Measurements from ENCODE around the gene RTKN.

DNA sequence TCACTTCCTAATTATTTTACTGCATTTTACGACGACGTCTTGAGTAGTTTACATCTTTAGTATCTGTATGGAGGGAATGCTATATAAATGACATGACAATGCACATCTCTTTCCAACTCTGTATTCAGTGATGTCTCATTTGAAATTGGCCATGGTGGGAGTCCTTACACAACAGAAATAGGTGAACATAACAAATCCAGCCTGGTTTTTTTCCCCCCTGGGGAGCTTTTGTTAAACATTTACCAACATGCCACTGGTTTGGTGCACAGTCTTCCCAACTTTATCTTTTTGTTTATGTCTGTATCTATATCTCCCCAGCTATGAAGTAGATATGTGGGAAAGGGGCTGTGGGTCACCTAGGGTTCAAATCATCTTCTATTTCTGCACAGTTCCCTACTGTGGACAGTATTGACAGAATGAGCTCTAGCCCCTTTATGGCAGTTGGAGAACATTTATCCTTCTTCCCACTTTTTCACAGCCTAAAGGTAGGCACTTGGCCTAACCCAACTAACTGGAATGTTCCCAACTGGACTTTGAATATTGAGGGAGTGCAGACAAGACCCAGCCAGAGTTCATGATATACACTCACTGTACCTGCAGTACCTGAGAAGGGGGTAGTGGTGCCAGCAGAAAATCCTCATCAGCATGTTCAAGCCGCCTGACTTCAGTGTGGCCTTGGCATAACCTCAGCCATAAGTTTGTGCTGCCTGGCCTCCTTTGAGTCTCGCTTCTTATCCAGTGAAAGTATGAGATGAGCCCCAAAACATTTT, 5.7 kb upstream of the RTKN start:
- no peak for TF ChIP-seq POLR2A (IDR thresholded peaks at IDR 0.05)
- TF ChIP-seq, protein P1, sequence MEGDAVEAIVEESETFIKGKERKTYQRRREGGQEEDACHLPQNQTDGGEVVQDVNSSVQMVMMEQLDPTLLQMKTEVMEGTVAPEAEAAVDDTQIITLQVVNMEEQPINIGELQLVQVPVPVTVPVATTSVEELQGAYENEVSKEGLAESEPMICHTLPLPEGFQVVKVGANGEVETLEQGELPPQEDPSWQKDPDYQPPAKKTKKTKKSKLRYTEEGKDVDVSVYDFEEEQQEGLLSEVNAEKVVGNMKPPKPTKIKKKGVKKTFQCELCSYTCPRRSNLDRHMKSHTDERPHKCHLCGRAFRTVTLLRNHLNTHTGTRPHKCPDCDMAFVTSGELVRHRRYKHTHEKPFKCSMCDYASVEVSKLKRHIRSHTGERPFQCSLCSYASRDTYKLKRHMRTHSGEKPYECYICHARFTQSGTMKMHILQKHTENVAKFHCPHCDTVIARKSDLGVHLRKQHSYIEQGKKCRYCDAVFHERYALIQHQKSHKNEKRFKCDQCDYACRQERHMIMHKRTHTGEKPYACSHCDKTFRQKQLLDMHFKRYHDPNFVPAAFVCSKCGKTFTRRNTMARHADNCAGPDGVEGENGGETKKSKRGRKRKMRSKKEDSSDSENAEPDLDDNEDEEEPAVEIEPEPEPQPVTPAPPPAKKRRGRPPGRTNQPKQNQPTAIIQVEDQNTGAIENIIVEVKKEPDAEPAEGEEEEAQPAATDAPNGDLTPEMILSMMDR (IDR thresholded peaks at IDR 0.05), result no peak
- TF ChIP-seq POLR2AphosphoS5 (IDR thresholded peaks at IDR 0.05), result no peak
